Measurements from ENCODE around the gene CCDC183. TPM values are rescaled to one million over a fixed set of nuclear protein-coding genes. Genes with fewer than 3 reads are reported as not detected.

CCDC183 gene
- total and polyA plus RNA-seq, 2 of the 4 experiments (the other 2 are of a cell fraction), result under 0.01 to 0.29 TPM

GRCh38 chr9:136754059-136754572 is 42.0 kb upstream of the CCDC183 start:
- ATAC-seq (ENCODE audit: low read depth) (no peak), DNase-seq (no peak)
- H3K18ac ChIP-seq (ENCODE audit: low read depth, low read length), result no peak overlapping the region
- no peak overlapping the region for H3K23ac ChIP-seq (ENCODE audit: low read depth, low read length)
- H4K20me1 ChIP-seq (ENCODE audit: insufficient read depth, low read length), result no peaks in the 10 kb centered on the region
- no peaks in the 10 kb centered on the region for H3K9me1 ChIP-seq (ENCODE audit: insufficient read depth, low read length)
- in situ Hi-C loops (cut with MboI; ENCODE audit: low sequenced_read_pairs) (no loop called here), intact Hi-C loops (cut with micrococcal nuclease) (no loop called here), dilution Hi-C loops (cut with HindIII; ENCODE audit: low sequenced_read_pairs, unreplicated experiment) (no loop called here)
- no peak overlapping the region for H3K27ac ChIP-seq (ENCODE audit: insufficient read depth, low read length)
- ChIA-PET POLR2A (ENCODE audit: unreplicated experiment) (no interaction called here), CTCF (no interaction called here)
- no peak overlapping the region for H2BK5ac ChIP-seq (ENCODE audit: low read depth, low read length, poor library complexity, severe bottlenecking)
- no peak overlapping the region for H4K8ac ChIP-seq (ENCODE audit: low read depth in 2 of 2, low read length in 2 of 2)
- no peak for TF ChIP-seq CEBPB (IDR thresholded peaks at IDR 0.05; ENCODE audit: low read depth, low read length)
- no peak for TF ChIP-seq SMC3 (IDR thresholded peaks at IDR 0.05; ENCODE audit: low read depth, low read length)
- no peak for TF ChIP-seq CHD1 (IDR thresholded peaks at IDR 0.05; ENCODE audit: low read depth, low read length)
- no peak for TF ChIP-seq MAZ (IDR thresholded peaks at IDR 0.05; ENCODE audit: borderline replicate concordance, low read depth, low read length)
- TF ChIP-seq RCOR1 (IDR thresholded peaks at IDR 0.05; ENCODE audit: insufficient replicate concordance, low read length), result no peak
- no peak for TF ChIP-seq NFE2L2 (IDR thresholded peaks at IDR 0.05; ENCODE audit: low read depth, low read length)
- TF ChIP-seq USF2 (IDR thresholded peaks at IDR 0.05; ENCODE audit: low read depth, low read length), result no peak
- TF ChIP-seq MXI1 (IDR thresholded peaks at IDR 0.05; ENCODE audit: borderline replicate concordance, low read depth, low read length), result no peak
- TF ChIP-seq RFX5 (IDR thresholded peaks at IDR 0.05; ENCODE audit: low read depth, low read length), result no peak
- no peak for TF ChIP-seq BHLHE40 (IDR thresholded peaks at IDR 0.05; ENCODE audit: low read depth, low read length)
- TF ChIP-seq CTCF (conservative IDR thresholded peaks at IDR 0.05; ENCODE audit: low read depth, low read length), result no peak
- no peak overlapping the region for H2BK120ac ChIP-seq (ENCODE audit: low read depth, low read length)
- no peak overlapping the region for H3K56ac ChIP-seq (ENCODE audit: extremely low read depth, insufficient read depth, low read length)
- peaks cover 16% of the 10 kb centered on the region for H3K9me3 ChIP-seq (ENCODE audit: control insufficient read depth, insufficient read depth, low read length)
- no peak overlapping the region for H2BK20ac ChIP-seq (ENCODE audit: low read depth, low read length)
- H2AK9ac ChIP-seq (replicated peaks; ENCODE audit: low read depth, low read length, poor library complexity), result no peak overlapping the region
- H3K4me1 ChIP-seq (ENCODE audit: control insufficient read depth, insufficient read depth, low read length), result no peaks in the 10 kb centered on the region
- no peak overlapping the region for H4K5ac ChIP-seq (ENCODE audit: low read depth, low read length)
- no peak overlapping the region for H2BK15ac ChIP-seq (ENCODE audit: low read depth, low read length)
- no peaks in the 10 kb centered on the region for H3K36me3 ChIP-seq (ENCODE audit: control insufficient read depth, insufficient read depth, low read length)
- no peak overlapping the region for H3K4me2 ChIP-seq (ENCODE audit: low read depth, low read length)
- H3K4ac ChIP-seq (ENCODE audit: low read depth, low read length), result no peak overlapping the region
- H2AFZ ChIP-seq (replicated peaks; ENCODE audit: low read length, poor library complexity), result no peak overlapping the region
- no peak overlapping the region for H3K14ac ChIP-seq (replicated peaks; ENCODE audit: low read depth, low read length)
- no peak overlapping the region for H3K9ac ChIP-seq (ENCODE audit: low read depth, low read length)
- no peak overlapping the region for H3K4me3 ChIP-seq (ENCODE audit: insufficient read depth, low read depth, low read length)
- no peak overlapping the region for H2AK5ac ChIP-seq (ENCODE audit: low read depth, low read length)
- BruUV-seq (replicated peaks), result no TSS peak
- 79% methylated on average over 12 of the region's 17 CpGs; no CpG with 5 or more reads in 1 of the 2 experiments for WGBS, 2 experiments (ENCODE audit: extremely low coverage in 2 of 2, insufficient read length in 1 of 2)
- H3K79me1 ChIP-seq (ENCODE audit: low read depth in 1 of 2, low read length in 2 of 2), result no peaks in the 10 kb centered on the region
- no peak overlapping the region for H4K91ac ChIP-seq (ENCODE audit: insufficient read depth, low read depth, low read length)
- H3K27me3 ChIP-seq (ENCODE audit: control insufficient read depth, insufficient read depth, low read length), result peaks cover 6% of the 10 kb centered on the region
